ENCODE data around the gene SOX18.

The SOX18 gene

DNA sequence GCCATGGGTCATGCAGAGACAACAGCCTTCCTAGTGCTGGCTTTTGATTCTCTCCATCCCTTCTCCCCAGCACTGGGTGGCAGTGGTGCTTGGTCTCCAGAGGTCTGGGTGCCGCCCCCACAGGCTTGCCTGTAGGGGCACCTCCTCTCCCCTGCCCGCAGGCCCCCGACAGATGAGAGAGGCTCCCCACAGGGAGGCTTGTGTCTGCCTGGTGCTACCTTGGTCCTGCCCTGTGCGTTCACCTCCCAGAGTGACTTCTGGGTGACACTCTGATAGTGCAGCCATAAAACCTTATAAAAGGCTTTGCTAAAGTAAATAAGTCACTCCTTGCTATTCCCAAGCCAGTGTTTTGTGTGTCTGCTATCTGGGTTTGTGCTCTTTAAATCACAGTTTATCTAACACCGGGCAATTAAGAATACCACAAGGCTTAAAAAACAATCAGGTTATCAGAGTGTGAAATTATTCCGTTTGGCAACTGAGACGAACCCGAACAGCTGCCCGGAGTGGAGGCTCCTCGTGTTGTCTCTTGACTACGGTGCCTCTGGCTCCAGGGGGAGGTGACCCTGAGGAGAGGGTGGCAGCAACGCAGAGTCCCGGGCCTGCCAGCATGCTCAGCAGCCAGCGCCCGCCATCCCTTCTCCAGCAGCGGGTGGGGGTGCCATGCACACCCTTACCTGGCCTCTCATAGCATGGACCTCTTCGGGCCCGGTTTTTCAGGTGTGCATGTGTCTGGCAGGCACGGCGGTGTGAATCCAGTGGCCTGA, 18.9 kb downstream of the SOX18 start:
- TF ChIP-seq, protein P1, sequence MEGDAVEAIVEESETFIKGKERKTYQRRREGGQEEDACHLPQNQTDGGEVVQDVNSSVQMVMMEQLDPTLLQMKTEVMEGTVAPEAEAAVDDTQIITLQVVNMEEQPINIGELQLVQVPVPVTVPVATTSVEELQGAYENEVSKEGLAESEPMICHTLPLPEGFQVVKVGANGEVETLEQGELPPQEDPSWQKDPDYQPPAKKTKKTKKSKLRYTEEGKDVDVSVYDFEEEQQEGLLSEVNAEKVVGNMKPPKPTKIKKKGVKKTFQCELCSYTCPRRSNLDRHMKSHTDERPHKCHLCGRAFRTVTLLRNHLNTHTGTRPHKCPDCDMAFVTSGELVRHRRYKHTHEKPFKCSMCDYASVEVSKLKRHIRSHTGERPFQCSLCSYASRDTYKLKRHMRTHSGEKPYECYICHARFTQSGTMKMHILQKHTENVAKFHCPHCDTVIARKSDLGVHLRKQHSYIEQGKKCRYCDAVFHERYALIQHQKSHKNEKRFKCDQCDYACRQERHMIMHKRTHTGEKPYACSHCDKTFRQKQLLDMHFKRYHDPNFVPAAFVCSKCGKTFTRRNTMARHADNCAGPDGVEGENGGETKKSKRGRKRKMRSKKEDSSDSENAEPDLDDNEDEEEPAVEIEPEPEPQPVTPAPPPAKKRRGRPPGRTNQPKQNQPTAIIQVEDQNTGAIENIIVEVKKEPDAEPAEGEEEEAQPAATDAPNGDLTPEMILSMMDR (IDR thresholded peaks at IDR 0.05), result no peak
- H3K27ac ChIP-seq, result no peak overlapping the region
- H3K27me3 ChIP-seq, result peaks cover 0 to 3% of the 10 kb centered on the region in 2 donors
- H3K4me1 ChIP-seq, result no peaks in the 10 kb centered on the region
- H3K4me3 ChIP-seq, result no peak overlapping the region
- no peaks in the 10 kb centered on the region for H3K9me3 ChIP-seq
- peaks cover 69 to 98% (median 95%) of the 10 kb centered on the region in 3 donors for H3K36me3 ChIP-seq
- no peak for DNase-seq
- intact Hi-C loops (cut with DNase I; ENCODE audit: low total_unique reads), result no loop called here

DNA sequence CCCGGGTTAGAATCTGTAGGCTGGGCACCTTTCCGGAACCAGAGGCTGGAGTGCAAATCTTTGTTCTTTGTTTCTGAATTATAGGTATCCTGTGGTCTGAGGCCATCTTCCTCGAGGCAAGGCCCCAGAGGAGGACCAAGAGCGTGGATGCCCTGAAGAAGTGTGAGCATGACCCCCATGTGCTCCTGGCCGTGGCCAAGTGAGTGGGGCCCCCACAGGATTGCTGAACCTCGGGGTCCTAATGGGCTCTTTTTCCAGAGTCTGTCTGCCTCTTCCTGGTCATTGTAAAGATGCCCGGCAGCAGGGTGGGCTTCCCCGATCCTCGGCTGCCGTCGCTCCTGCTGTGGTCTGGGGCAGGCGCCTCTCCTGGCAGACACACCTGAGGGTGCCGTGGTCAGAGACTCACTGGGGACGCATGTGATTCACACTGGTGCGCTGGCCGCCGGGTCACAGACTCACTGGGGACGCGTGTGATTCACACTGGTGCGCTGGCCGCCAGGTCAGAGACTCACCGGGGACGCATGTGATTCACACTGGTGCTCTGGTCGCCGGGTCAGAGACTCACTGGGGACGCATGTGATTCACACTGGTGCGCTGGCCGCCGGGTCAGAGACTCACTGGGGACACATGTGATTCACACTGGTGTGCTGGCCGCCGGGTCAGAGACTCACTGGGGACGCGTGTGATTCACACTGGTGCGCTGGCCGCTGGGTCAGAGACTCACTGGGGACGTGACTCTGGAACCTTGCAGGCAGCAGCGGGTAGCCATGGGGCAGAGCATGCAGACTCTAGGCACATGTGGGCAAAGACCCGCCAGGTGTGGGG, 19.9 kb downstream of the SOX18 start:
- Histone ChIP-seq H3K27me3 (no peaks in the 10 kb centered on the region), H3K4me3 (no peak overlapping the region), H3K36me3 (peaks cover 80 to 100% (median 99%) of the 10 kb centered on the region in 3 donors), H3K9me3 (no peaks in the 10 kb centered on the region), H3K27ac (no peak overlapping the region), H3K4me1 (no peaks in the 10 kb centered on the region)
- intact Hi-C loops (cut with DNase I; ENCODE audit: low total_unique reads), result no loop called here
- TF ChIP-seq, protein P1 (IDR thresholded peaks at IDR 0.05), result no peak
- no peak for DNase-seq

DNA sequence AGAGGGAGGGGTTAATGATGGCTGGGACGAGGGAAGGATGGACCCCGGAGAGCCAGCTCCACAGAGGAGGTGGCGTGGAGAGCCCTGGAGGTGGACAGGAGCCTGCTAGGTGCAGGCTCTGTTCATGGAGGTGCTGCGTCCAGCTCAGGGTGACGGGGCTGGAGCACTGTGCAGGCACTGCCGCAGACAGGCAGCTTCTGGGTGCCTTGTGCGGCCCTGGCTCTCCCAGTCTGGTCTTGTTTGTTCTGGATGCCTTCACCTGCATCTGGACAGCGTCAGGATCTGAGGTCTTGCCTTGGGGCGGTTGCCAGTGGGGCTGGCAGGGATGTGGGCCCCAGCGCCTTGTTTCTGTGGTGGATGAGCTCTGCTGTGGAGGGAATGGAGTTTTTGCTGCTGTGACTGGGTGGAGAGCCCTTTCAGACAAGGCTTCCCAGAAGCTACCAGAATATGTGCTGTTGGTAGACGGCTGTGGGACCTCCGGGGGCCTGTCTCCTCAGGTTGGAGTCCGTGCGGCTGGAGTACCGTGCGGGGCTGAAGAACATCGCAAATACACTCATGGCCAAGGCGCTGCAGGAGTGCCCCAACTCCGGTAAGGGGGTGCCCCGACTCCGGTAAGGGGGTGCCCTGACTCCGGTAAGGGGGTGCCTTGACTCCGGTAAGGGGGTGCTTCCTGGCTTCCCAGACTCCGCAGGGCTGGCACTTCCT, 21.3 kb downstream of the SOX18 start:
- Histone ChIP-seq H3K4me3 (no peak overlapping the region), H3K27ac (no peak overlapping the region), H3K9me3 (no peaks in the 10 kb centered on the region), H3K27me3 (no peaks in the 10 kb centered on the region), H3K36me3 (peaks cover 93 to 100% (median 100%) of the 10 kb centered on the region in 3 donors), H3K4me1 (no peaks in the 10 kb centered on the region)
- TF ChIP-seq, protein P1 (IDR thresholded peaks at IDR 0.05), result no peak
- DNase-seq, result no peak
- intact Hi-C loops (cut with DNase I; ENCODE audit: low total_unique reads), result no loop called here

DNA sequence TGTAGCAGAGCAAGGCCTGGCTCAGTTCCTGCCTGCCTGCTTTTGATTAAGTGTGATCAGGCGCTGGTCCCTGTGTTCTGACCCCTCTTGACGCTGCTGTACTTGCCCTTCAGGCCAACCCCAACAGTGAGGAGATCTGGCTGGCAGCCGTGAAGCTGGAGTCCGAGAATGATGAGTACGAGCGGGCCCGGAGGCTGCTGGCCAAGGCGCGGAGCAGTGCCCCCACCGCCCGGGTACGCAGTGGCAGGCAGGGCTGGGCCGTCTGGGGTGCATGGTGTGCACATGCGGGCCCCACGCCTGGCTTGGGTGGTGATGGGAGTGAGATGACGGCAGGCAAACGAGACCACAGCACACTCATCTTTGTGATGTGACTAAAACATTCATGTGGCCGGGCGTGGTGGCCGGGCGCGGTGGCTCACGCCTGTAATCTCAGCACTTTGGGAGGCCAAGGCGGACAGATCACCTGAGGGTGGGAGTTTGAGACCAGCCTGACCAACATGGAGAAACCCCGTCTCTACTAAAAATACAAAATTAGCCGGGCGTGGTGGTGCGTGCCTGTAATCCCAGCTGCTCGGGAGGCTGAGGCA, 23.5 kb downstream of the SOX18 start:
- intact Hi-C loops (cut with DNase I; ENCODE audit: low total_unique reads), result no loop called here

More for the DNA sequence above, 23.5 kb downstream of the SOX18 start:
- Histone ChIP-seq H3K4me1 (no peaks in the 10 kb centered on the region), H3K9me3 (no peaks in the 10 kb centered on the region), H3K27me3 (no peaks in the 10 kb centered on the region), H3K36me3 (peaks cover 95 to 100% (median 99%) of the 10 kb centered on the region in 3 donors), H3K4me3 (no peak overlapping the region), H3K27ac (no peak overlapping the region)
- no peak for DNase-seq
- TF ChIP-seq, protein P1 (IDR thresholded peaks at IDR 0.05), result no peak
